KMS-11 (cell line): ENCODE measurements around the gene KATNB1.

Experiments
- H2AFZ ChIP-seq: fragments of 200-600 bp; sonication (generic); 2 replicates; pipeline ENCODE4 v1.6.1; 2016; ENCODE audit warnings: antibody characterized with exemption, mixed run types, low read depth
- H3K27ac ChIP-seq: fragments of 200-600 bp; sonication (generic); 2 replicates; pipeline ENCODE4 v1.6.1; 2016; ENCODE audit warnings: mild to moderate bottlenecking, mixed run types
- H3K27me3 ChIP-seq: fragments of 200-600 bp; sonication (generic); 2 replicates; pipeline ENCODE4 v1.6.1; 2017; ENCODE audit warnings: mild to moderate bottlenecking, low read depth, mixed run types, moderate library complexity; ENCODE audit not compliant: insufficient read depth
- H3K36me3 ChIP-seq: fragments of 200-600 bp; sonication (generic); 2 replicates; pipeline ENCODE4 v1.6.1; 2017; ENCODE audit warnings: mild to moderate bottlenecking, mixed run types; ENCODE audit not compliant: insufficient read depth
- H3K4me1 ChIP-seq: fragments of 200-600 bp; sonication (generic); 2 replicates; pipeline ENCODE4 v1.6.1; 2016; ENCODE audit warnings: mild to moderate bottlenecking, low read depth, mixed run types; ENCODE audit not compliant: poor library complexity, severe bottlenecking
- H3K4me2 ChIP-seq: fragments of 200-600 bp; sonication (generic); 2 replicates; pipeline ENCODE4 v1.7.0; 2016; ENCODE audit warnings: mild to moderate bottlenecking, mixed run types
- H3K4me3 ChIP-seq: fragments of 200-600 bp; sonication (generic); IDR thresholded peaks from 2 replicates; pipeline ENCODE4 v1.6.1; 2017; ENCODE audit warnings: low read depth, low read length, mixed read lengths; ENCODE audit not compliant: insufficient read depth
- H3K79me2 ChIP-seq: fragments of 200-600 bp; sonication (generic); 2 replicates; pipeline ENCODE4 v1.6.1; 2016; ENCODE audit warnings: low read depth, mixed run types; ENCODE audit not compliant: insufficient read depth
- H3K9ac ChIP-seq: fragments of 200-600 bp; sonication (generic); 2 replicates; pipeline ENCODE4 v1.6.1; 2016; ENCODE audit warnings: mild to moderate bottlenecking, mixed run types
- H4K20me1 ChIP-seq: fragments of 200-600 bp; sonication (generic); 2 replicates; pipeline ENCODE4 v1.6.1; 2016; ENCODE audit warnings: mild to moderate bottlenecking, mixed run types; ENCODE audit not compliant: insufficient read depth
- TF ChIP-seq, protein P1 (sequence below): fragments of 200-600 bp; sonication (generic); conservative IDR thresholded peaks from 2 replicates; pipeline ENCODE4 v1.6.1; 2017; ENCODE audit warnings: low read depth, mild to moderate bottlenecking, antibody characterized with exemption, low read length, moderate library complexity, mixed read lengths

The KATNB1 gene

DNA sequence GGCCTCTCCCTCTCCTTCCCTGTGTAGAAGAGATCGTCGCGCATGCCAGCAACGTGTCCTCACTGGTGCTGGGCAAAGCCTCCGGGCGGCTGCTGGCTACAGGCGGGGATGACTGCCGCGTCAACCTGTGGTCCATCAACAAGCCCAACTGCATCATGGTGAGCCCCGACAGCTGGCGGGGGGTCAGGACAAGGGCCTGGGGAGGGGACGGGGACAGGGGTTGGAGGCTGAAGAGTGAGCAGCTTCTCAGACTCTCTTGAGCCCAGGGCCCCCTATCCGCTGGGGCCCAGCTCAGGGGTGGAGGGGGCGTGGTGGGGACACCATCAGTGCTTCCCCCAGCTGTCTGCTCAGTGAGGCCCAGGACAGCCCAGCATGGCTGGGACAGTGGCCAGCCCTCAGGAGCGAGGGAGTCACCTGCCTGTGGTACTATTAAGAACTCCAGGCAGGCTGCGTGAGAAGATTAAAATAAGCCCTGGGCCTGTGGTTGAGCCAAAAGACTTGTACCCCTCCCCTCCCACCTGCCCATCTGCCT is 6.2 kb downstream of the KATNB1 start:
- TF ChIP-seq, protein P1, sequence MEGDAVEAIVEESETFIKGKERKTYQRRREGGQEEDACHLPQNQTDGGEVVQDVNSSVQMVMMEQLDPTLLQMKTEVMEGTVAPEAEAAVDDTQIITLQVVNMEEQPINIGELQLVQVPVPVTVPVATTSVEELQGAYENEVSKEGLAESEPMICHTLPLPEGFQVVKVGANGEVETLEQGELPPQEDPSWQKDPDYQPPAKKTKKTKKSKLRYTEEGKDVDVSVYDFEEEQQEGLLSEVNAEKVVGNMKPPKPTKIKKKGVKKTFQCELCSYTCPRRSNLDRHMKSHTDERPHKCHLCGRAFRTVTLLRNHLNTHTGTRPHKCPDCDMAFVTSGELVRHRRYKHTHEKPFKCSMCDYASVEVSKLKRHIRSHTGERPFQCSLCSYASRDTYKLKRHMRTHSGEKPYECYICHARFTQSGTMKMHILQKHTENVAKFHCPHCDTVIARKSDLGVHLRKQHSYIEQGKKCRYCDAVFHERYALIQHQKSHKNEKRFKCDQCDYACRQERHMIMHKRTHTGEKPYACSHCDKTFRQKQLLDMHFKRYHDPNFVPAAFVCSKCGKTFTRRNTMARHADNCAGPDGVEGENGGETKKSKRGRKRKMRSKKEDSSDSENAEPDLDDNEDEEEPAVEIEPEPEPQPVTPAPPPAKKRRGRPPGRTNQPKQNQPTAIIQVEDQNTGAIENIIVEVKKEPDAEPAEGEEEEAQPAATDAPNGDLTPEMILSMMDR: no peak
- H3K4me2 ChIP-seq: no peak overlapping the region

DNA sequence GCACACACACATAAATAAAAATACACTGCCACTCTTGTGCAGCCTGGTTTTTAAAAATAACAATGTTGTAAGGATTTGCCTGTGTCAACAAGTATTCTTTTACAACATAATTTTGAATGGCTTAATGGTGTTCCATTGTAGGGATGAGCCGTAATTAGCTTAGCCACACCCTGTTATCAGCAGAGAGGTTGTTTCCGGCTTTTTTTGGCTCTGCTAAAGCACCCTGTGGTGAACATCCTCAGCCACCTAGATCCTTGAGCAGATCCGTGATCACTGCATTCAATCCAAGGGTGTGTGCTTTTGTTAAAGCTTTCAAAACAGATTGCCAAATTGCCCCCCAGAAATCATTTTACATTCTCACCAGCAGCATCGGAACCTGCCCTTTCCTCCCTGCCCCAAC is 7.0 kb downstream of the KATNB1 start:
- Histone ChIP-seq H3K79me2 (no peaks in the 10 kb centered on the region), H3K36me3 (no peaks in the 10 kb centered on the region), H3K4me2 (no peak overlapping the region), H3K27me3 (no peaks in the 10 kb centered on the region), H2AFZ (no peak overlapping the region), H3K9ac (no peak overlapping the region), H3K27ac (no peak overlapping the region), H3K4me1 (no peaks in the 10 kb centered on the region), H3K4me3 (no peak overlapping the region), H4K20me1 (no peaks in the 10 kb centered on the region)
- TF ChIP-seq, protein P1: no peak

More for the DNA sequence above, 6.2 kb downstream of the KATNB1 start:
- H3K4me3 ChIP-seq: no peak overlapping the region
- H3K27me3 ChIP-seq: no peaks in the 10 kb centered on the region
- H3K79me2 ChIP-seq: no peaks in the 10 kb centered on the region
- no peaks in the 10 kb centered on the region for H4K20me1 ChIP-seq
- H3K27ac ChIP-seq: no peak overlapping the region
- H3K9ac ChIP-seq: no peak overlapping the region
- peaks cover 7% of the 10 kb centered on the region for H3K4me1 ChIP-seq
- H3K36me3 ChIP-seq: no peaks in the 10 kb centered on the region
- H2AFZ ChIP-seq: no peak overlapping the region

DNA sequence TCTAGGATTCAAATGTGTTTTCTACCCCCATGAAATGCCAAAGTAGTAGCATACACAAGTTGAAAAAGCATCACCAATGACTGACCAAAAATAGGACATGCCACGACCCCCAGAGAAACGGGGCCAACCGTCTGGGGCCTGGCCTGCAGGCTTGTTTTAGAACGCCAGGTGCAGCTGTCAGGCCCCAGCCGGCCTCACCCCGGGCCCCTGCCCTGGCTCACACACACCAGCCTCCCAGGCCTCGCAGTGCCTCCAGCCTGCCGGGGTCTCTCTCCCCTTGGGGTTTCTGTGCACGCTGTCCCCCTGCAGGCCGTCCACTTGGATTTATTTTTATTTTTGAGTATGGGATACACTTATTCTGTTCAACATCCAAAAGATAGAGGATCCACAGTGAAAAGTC is 7.9 kb downstream of the KATNB1 start:
- H4K20me1 ChIP-seq: no peaks in the 10 kb centered on the region
- no peaks in the 10 kb centered on the region for H3K36me3 ChIP-seq
- H3K79me2 ChIP-seq: no peaks in the 10 kb centered on the region
- H3K27ac ChIP-seq: no peak overlapping the region
- H3K9ac ChIP-seq: no peak overlapping the region
- no peaks in the 10 kb centered on the region for H3K4me1 ChIP-seq
- no peak overlapping the region for H3K4me2 ChIP-seq
- TF ChIP-seq, protein P1: no peak
- no peaks in the 10 kb centered on the region for H3K27me3 ChIP-seq
- H2AFZ ChIP-seq: no peak overlapping the region
- H3K4me3 ChIP-seq: no peak overlapping the region

DNA sequence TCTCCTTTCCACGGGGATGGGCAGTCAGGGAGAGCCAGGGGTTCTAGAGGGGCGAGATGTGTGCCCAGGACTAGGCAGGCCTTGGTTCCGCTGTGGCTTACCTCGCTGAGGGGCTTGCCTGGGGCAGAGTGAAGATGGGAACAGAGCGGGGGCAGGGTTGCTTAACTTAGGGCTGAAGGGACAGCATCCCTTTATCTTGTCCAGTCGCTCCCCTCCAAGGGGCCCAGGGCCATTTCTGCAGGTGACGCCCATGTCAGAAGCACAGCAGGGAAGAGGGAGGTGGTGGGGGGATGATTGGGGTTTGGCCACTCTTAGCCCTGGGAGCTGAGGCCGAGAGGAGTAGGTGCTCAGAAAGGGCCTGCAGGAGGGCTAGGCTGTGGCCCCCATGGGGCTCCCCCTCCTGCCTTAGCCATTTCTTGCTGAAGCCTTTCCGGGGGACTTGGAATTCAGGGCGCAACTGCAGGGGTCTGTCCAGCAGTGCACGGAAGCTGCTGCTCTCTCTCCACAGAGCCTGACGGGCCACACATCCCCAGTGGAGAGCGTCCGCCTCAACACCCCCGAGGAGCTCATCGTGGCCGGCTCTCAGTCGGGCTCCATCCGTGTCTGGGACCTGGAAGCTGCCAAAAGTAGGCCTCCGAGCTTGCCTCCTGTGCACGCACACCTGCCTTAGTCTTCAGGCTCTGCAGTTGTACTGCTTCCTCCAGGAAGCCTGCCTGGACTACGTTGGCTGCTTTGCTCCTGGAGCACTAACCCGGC is 8.5 kb downstream of the KATNB1 start:
- Histone ChIP-seq H3K4me3 (no peak overlapping the region), H2AFZ (no peak overlapping the region), H4K20me1 (no peaks in the 10 kb centered on the region), H3K4me1 (no peaks in the 10 kb centered on the region), H3K27me3 (no peaks in the 10 kb centered on the region), H3K27ac (no peak overlapping the region), H3K4me2 (no peak overlapping the region), H3K9ac (no peak overlapping the region), H3K79me2 (no peaks in the 10 kb centered on the region), H3K36me3 (no peaks in the 10 kb centered on the region)
- TF ChIP-seq, protein P1: no peak
